Fibroblast of lung (primary cell): Measurements from ENCODE around the gene CCDC144A. TPM values are rescaled to one million over a fixed set of nuclear protein-coding genes. Genes with fewer than 3 reads are reported as not detected.
"Not testable (repeated sequence)": the region's sequence is repeated elsewhere in the genome, so short reads cannot be mapped to it uniquely, and the experiment has no call there.

Experiments used
- DNase-seq, 2 donors: peaks; one replicate each; pipeline versions ENCODE4 v3.0.0 to v3.0.0-alpha.2; 2010; ENCODE audit warnings: low read depth in 2 of 2
- H2AFZ ChIP-seq: 2 replicates; pipeline ENCODE4 v1.5.1; 2012; ENCODE audit warnings: low read length, control low read depth, inconsistent platforms
- H3K27ac ChIP-seq: 2 replicates; pipeline ENCODE4 v1.5.1; 2011; ENCODE audit warnings: low read length, control low read depth; ENCODE audit not compliant: insufficient read depth
- H3K27me3 ChIP-seq: 2 replicates; pipeline ENCODE4 v1.5.1; 2011; ENCODE audit warnings: mild to moderate bottlenecking, low read length; ENCODE audit not compliant: control insufficient read depth, insufficient read depth
- H3K36me3 ChIP-seq: 2 replicates; pipeline ENCODE4 v1.5.1; 2011; ENCODE audit warnings: low read length; ENCODE audit not compliant: control insufficient read depth, insufficient read depth
- H3K4me1 ChIP-seq: 2 replicates; pipeline ENCODE4 v1.5.1; 2011; ENCODE audit warnings: low read length; ENCODE audit not compliant: control insufficient read depth, insufficient read depth; ENCODE audit errors: extremely low read depth
- H3K4me2 ChIP-seq: 2 replicates; pipeline ENCODE4 v1.5.1; 2011; ENCODE audit warnings: low read length, control low read depth; ENCODE audit not compliant: insufficient read depth; ENCODE audit errors: extremely low read depth
- H3K4me3 ChIP-seq, 4 experiments: fragments of 200-600 bp in 1 of 4; sonication (generic) in 1 of 4; replicated peaks in 1 of 4; 2 replicates each; pipeline ENCODE4 v1.5.1; 2011 to 2016; ENCODE audit warnings: low read length in 4 of 4, low read depth in 3 of 4, mild to moderate bottlenecking in 3 of 4, control low read depth in 2 of 4, inconsistent platforms in 1 of 4, mixed read lengths in 1 of 4; ENCODE audit not compliant: insufficient read depth in 1 of 4; ENCODE audit errors: control extremely low read depth in 1 of 4
- H3K79me2 ChIP-seq: 2 replicates; pipeline ENCODE4 v1.5.1; 2012; ENCODE audit warnings: mild to moderate bottlenecking, low read length, inconsistent platforms; ENCODE audit not compliant: control insufficient read depth, insufficient read depth
- H3K9ac ChIP-seq: 2 replicates; pipeline ENCODE4 v1.5.1; 2011; ENCODE audit warnings: mild to moderate bottlenecking, low read length, control low read depth; ENCODE audit not compliant: insufficient read depth
- H3K9me3 ChIP-seq: 2 replicates; pipeline ENCODE4 v1.5.1; 2012; ENCODE audit warnings: low read depth, low read length; ENCODE audit not compliant: control insufficient read depth, insufficient read depth
- H4K20me1 ChIP-seq: 2 replicates; pipeline ENCODE4 v1.5.1; 2011; ENCODE audit warnings: low read length; ENCODE audit not compliant: control insufficient read depth, insufficient read depth; ENCODE audit errors: extremely low read depth
- CTCF ChIP-seq, 2 donors: IDR thresholded peaks in 1 of 2; conservative IDR thresholded peaks in 1 of 2; 1 replicate in 1 of 2; 2 replicates in 1 of 2; pipeline ENCODE4 v1.5.1; 2011 to 2012; ENCODE audit warnings: low read length in 2 of 2, control low read depth in 1 of 2, inconsistent platforms in 1 of 2, low read depth in 1 of 2, mild to moderate bottlenecking in 1 of 2
- EZH2 ChIP-seq: IDR thresholded peaks from 2 replicates; pipeline ENCODE4 v1.5.1; 2012; ENCODE audit warnings: low read length, control low read depth, mild to moderate bottlenecking; ENCODE audit errors: missing control alignments
- polyA minus RNA-seq: library from RNA; depleted of rRNA, polyadenylated mRNA; stranded (reverse); fragments of >200 nt; gene quantifications from 2 replicates; pipeline ENCODE4 v1.2.3, GENCODE V29; 2011; ENCODE audit warnings: low replicate concordance
- polyA plus RNA-seq, 2 donors: library from polyadenylated mRNA; depleted of rRNA in 1 of 2; stranded (reverse) in 1 of 2; unstranded in 1 of 2; fragments of >200 nt; gene quantifications; 2 replicates each; pipeline ENCODE4 v1.2.1, GENCODE V29; 2011 to 2012; ENCODE audit warnings: missing spikeins in 1 of 2
- total RNA-seq: library from RNA; depleted of rRNA; stranded (reverse); fragments of >200 nt; gene quantifications from 2 replicates; pipeline ENCODE4 v1.2.1, GENCODE V29; 2014

Gene CCDC144A
- total RNA-seq = 11.7 and 12.3 TPM in 2 replicates
- polyA plus RNA-seq = 0.05 and 2.5 TPM in 2 replicates
- 0.02 and 0.83 TPM in 2 replicates for polyA plus RNA-seq (2012)
- 1.9 TPM in 1 of 2 replicates, not detected in the other for polyA minus RNA-seq

- not testable (repeated sequence) for H3K4me3 ChIP-seq, H3K4me2 ChIP-seq, H3K27me3 ChIP-seq, H3K9ac ChIP-seq, H3K4me1 ChIP-seq, H4K20me1 ChIP-seq, H3K27ac ChIP-seq, H3K79me2 ChIP-seq, H3K9me3 ChIP-seq, H3K36me3 ChIP-seq, H2AFZ ChIP-seq
- peak in 1 of 2 donors; percentile 4 for DNase-seq
These were observed at the start of gene CCDC144A for GRCh38 chr17:16689731-16690281. CCDC144A (plus strand) TSS chr17:16690241; CDS start chr17:16690401, 160 bp downstream.

GRCh38 chr17:16649585-16649984, 40.5 kb upstream of the CCDC144A start:
- no peak for DNase-seq
- no peak overlapping the region for H2AFZ ChIP-seq
- no peaks in the 10 kb centered on the region for H3K9me3 ChIP-seq
- H4K20me1 ChIP-seq = no peaks in the 10 kb centered on the region
- no peaks in the 10 kb centered on the region for H3K36me3 ChIP-seq
- H3K4me2 ChIP-seq = no peak overlapping the region
- no peak for TF ChIP-seq EZH2
- TF ChIP-seq CTCF (conservative IDR thresholded peaks at IDR 0.05 in 1 of 2, IDR thresholded peaks at IDR 0.05 in 1 of 2; ENCODE audit: low read depth in 1 of 2, low read length in 2 of 2) = no peak
- no peaks in the 10 kb centered on the region for H3K79me2 ChIP-seq
- no peak overlapping the region for H3K27ac ChIP-seq
- H3K4me1 ChIP-seq = peaks cover 3% of the 10 kb centered on the region
- no peaks in the 10 kb centered on the region for H3K27me3 ChIP-seq
- no peak overlapping the region for H3K9ac ChIP-seq
- no peak overlapping the region for H3K4me3 ChIP-seq

GRCh38 chr17:16652252-16652651, 37.8 kb upstream of the CCDC144A start:
- Histone ChIP-seq H3K27ac (no peak overlapping the region), H3K4me1 (peaks cover 3% of the 10 kb centered on the region), H3K9me3 (no peaks in the 10 kb centered on the region), H3K27me3 (no peaks in the 10 kb centered on the region), H4K20me1 (no peaks in the 10 kb centered on the region), H3K4me2 (peak overlapping the region; percentile 81), H3K36me3 (no peaks in the 10 kb centered on the region), H3K79me2 (no peaks in the 10 kb centered on the region), H3K4me3 (peak overlapping the region in 3 of 4 experiments; percentile 85 to 93 (median 86)), H3K9ac (no peak overlapping the region), H2AFZ (no peak overlapping the region)
- TF ChIP-seq CTCF (conservative IDR thresholded peaks at IDR 0.05 in 1 of 2, IDR thresholded peaks at IDR 0.05 in 1 of 2; ENCODE audit: low read depth in 1 of 2, low read length in 2 of 2) (no peak), EZH2 (no peak)
- no peak for DNase-seq
